NB4 (cell line): Measurements from ENCODE around the gene SHROOM2.

Experiments used
- POLR2A ChIP-seq: IDR thresholded peaks from 2 replicates; pipeline ENCODE4 v1.6.1; 2011; ENCODE audit warnings: mild to moderate bottlenecking; ENCODE audit not compliant: insufficient read length; ENCODE audit errors: extremely low read depth
- TF ChIP-seq, protein P1 (sequence below): IDR thresholded peaks from one replicate; pipeline ENCODE4 v1.5.1; 2012; ENCODE audit warnings: low read depth, low read length

DNA sequence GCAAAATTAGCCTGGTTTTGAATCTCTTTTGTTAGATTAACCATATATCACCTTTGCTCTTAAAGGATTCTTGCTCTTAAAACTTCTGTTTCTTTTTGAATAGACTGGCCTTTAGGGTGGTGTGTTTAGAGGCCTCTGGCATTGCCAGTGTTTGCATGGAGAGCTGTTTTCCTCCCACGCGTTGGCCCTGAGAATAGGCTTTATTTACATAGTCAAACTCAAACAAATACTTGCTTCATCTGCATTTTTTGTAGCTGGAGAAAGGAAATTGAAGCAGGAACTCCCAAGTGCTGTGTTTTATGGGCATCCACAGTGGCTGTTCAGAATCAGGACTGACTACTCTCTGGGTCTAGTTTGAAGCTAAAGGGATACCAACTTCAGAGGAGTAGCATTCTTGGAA is 2.7 kb downstream of the SHROOM2 start:
- TF ChIP-seq, protein P1, sequence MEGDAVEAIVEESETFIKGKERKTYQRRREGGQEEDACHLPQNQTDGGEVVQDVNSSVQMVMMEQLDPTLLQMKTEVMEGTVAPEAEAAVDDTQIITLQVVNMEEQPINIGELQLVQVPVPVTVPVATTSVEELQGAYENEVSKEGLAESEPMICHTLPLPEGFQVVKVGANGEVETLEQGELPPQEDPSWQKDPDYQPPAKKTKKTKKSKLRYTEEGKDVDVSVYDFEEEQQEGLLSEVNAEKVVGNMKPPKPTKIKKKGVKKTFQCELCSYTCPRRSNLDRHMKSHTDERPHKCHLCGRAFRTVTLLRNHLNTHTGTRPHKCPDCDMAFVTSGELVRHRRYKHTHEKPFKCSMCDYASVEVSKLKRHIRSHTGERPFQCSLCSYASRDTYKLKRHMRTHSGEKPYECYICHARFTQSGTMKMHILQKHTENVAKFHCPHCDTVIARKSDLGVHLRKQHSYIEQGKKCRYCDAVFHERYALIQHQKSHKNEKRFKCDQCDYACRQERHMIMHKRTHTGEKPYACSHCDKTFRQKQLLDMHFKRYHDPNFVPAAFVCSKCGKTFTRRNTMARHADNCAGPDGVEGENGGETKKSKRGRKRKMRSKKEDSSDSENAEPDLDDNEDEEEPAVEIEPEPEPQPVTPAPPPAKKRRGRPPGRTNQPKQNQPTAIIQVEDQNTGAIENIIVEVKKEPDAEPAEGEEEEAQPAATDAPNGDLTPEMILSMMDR: no peak
- no peak for TF ChIP-seq POLR2A
